GM19240 (cell line): ENCODE measurements around the gene ULK1.
"Not testable (repeated sequence)": the region's sequence is repeated elsewhere in the genome, so short reads cannot be mapped to it uniquely, and the experiment has no call there.

Experiments used
- DNase-seq: peaks from one replicate; pipeline ENCODE4 v3.0.0; 2011; ENCODE audit warnings: low spot score; ENCODE audit not compliant: insufficient read length

Gene ULK1

GRCh38 chr12:131861261-131862083, 33.0 kb upstream of the ULK1 start:
- DNase-seq = no peak

- DNase-seq = no peak
These were observed 32.4 kb upstream of the ULK1 start for GRCh38 chr12:131862084-131862441.

GRCh38 chr12:131862600-131862993, 31.8 kb upstream of the ULK1 start:
- no peak for DNase-seq

GRCh38 chr12:131862994-131863710, 31.3 kb upstream of the ULK1 start:
- DNase-seq = no peak

- no peak for DNase-seq
These were observed 30.6 kb upstream of the ULK1 start for GRCh38 chr12:131863711-131864396.

GRCh38 chr12:131864469-131864868, 30.0 kb upstream of the ULK1 start:
- DNase-seq = no peak

- no peak for DNase-seq
These were observed 29.1 kb upstream of the ULK1 start for GRCh38 chr12:131865180-131865875.

GRCh38 chr12:131867471-131867870, 27.0 kb upstream of the ULK1 start:
- no peak for DNase-seq

- no peak for DNase-seq
These were observed 26.3 kb upstream of the ULK1 start for GRCh38 chr12:131867891-131868675.

GRCh38 chr12:131869871-131870418, 24.5 kb upstream of the ULK1 start:
- DNase-seq = no peak

GRCh38 chr12:131871677-131872076, 22.7 kb upstream of the ULK1 start:
- no peak for DNase-seq

GRCh38 chr12:131872154-131873051, 22.0 kb upstream of the ULK1 start:
- DNase-seq = no peak

- no peak for DNase-seq
These were observed 21.1 kb upstream of the ULK1 start for GRCh38 chr12:131873293-131873692.

GRCh38 chr12:131874972-131875371, 19.4 kb upstream of the ULK1 start:
- DNase-seq = not testable (repeated sequence)

GRCh38 chr12:131877216-131877615, 17.2 kb upstream of the ULK1 start:
- DNase-seq = not testable (repeated sequence)

GRCh38 chr12:131878436-131878835, 16.0 kb upstream of the ULK1 start:
- not testable (repeated sequence) for DNase-seq

- no peak for DNase-seq
These were observed 11.5 kb upstream of the ULK1 start for GRCh38 chr12:131882804-131883520.

GRCh38 chr12:131883521-131883900, 10.9 kb upstream of the ULK1 start:
- DNase-seq = no peak

GRCh38 chr12:131885076-131885475, 9.3 kb upstream of the ULK1 start:
- not testable (repeated sequence) for DNase-seq
